HG03442 (cell line): Measurements from ENCODE around the gene ALX1.

Source experiments
- ATAC-seq: cut with Tn5 transposase; IDR thresholded peaks from one replicate; pipeline ENCODE4 v1.9.1; 2021; ENCODE audit warnings: mild to moderate bottlenecking, moderate library complexity; ENCODE audit not compliant: unreplicated experiment

Gene ALX1

GRCh38 chr12:85280165-85280983, at the start of gene ALX1:
TSS of gene ALX1 (plus strand) at chr12:85280220. CDS start at chr12:85280262, 42 bp downstream.
- peak; percentile 67 for ATAC-seq

- ATAC-seq, result no peak
Observed at GRCh38 chr12:85237327-85237726, 42.7 kb upstream of the ALX1 start.

- no peak for ATAC-seq
Observed at GRCh38 chr12:85244561-85244960, 35.5 kb upstream of the ALX1 start.

GRCh38 chr12:85253853-85254252, 26.2 kb upstream of the ALX1 start:
- ATAC-seq, result no peak

GRCh38 chr12:85257671-85258070, 22.3 kb upstream of the ALX1 start:
- ATAC-seq, result no peak

GRCh38 chr12:85260447-85260846, 19.6 kb upstream of the ALX1 start:
- ATAC-seq, result no peak

GRCh38 chr12:85260896-85261295, 19.1 kb upstream of the ALX1 start:
- ATAC-seq, result no peak

- no peak for ATAC-seq
Observed at GRCh38 chr12:85266356-85266755, 13.7 kb upstream of the ALX1 start.

GRCh38 chr12:85273381-85274314, 6.4 kb upstream of the ALX1 start:
- ATAC-seq, result peak; percentile 80

- ATAC-seq, result no peak
Observed at GRCh38 chr12:85274315-85274651, 5.7 kb upstream of the ALX1 start.

GRCh38 chr12:85275374-85275773, 4.6 kb upstream of the ALX1 start:
- ATAC-seq, result no peak

- ATAC-seq, result no peak
Observed at GRCh38 chr12:85277191-85277590, 2.8 kb upstream of the ALX1 start.

- ATAC-seq, result no peak
Observed at GRCh38 chr12:85277900-85278597, 2.0 kb upstream of the ALX1 start.

- no peak for ATAC-seq
Observed at GRCh38 chr12:85278598-85279448, 1.2 kb upstream of the ALX1 start.

GRCh38 chr12:85279449-85280164, 413 bp upstream of the ALX1 start:
- ATAC-seq, result no peak

- ATAC-seq, result no peak
Observed at GRCh38 chr12:85280984-85281630, 1.1 kb downstream of the ALX1 start.

- ATAC-seq, result no peak
Observed at GRCh38 chr12:85281636-85282312, 1.8 kb downstream of the ALX1 start.

- no peak for ATAC-seq
Observed at GRCh38 chr12:85283560-85283959, 3.5 kb downstream of the ALX1 start.

- no peak for ATAC-seq
Observed at GRCh38 chr12:85296362-85296761, 16.3 kb downstream of the ALX1 start.
